ENCODE results near the gene EIF2AK2.

The EIF2AK2 gene

GRCh38 chr2:37119157-37119556 is 37.6 kb downstream of the EIF2AK2 start:
- Mint-ChIP-seq H3K4me1 (no peaks in the 10 kb centered on the region), H3K27ac (no peak overlapping the region), H3K36me3 (ENCODE audit: low read depth) (peaks cover 70% of the 10 kb centered on the region), H3K9me3 (no peaks in the 10 kb centered on the region), H3K4me3 (no peak overlapping the region), H3K27me3 (ENCODE audit: low read depth, poor library complexity) (no peaks in the 10 kb centered on the region)
- TF ChIP-seq, protein P1, sequence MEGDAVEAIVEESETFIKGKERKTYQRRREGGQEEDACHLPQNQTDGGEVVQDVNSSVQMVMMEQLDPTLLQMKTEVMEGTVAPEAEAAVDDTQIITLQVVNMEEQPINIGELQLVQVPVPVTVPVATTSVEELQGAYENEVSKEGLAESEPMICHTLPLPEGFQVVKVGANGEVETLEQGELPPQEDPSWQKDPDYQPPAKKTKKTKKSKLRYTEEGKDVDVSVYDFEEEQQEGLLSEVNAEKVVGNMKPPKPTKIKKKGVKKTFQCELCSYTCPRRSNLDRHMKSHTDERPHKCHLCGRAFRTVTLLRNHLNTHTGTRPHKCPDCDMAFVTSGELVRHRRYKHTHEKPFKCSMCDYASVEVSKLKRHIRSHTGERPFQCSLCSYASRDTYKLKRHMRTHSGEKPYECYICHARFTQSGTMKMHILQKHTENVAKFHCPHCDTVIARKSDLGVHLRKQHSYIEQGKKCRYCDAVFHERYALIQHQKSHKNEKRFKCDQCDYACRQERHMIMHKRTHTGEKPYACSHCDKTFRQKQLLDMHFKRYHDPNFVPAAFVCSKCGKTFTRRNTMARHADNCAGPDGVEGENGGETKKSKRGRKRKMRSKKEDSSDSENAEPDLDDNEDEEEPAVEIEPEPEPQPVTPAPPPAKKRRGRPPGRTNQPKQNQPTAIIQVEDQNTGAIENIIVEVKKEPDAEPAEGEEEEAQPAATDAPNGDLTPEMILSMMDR (IDR thresholded peaks at IDR 0.05): no peak
- no peak for DNase-seq

DNA sequence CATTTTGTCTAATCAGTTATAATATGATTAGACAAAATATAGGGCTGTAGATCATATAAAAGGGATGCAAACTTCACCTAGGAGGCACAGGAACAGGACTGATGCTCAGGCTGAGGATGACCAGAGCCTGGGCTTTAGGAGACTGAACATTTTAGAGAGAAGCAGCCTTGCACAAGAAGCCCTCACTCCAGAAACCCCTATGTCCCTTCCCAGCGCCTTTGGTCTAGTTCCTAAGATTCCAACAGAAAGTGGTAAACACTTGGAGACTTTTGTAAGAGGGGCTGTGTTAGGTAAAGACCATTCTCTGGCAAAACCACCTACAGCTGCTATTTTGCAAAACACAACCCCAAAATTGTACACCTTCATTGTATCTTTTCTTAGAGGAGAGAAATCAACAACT is 39.2 kb downstream of the EIF2AK2 start:
- Mint-ChIP-seq H3K36me3 (ENCODE audit: low read depth) (peaks cover 65% of the 10 kb centered on the region), H3K4me3 (no peak overlapping the region), H3K4me1 (no peaks in the 10 kb centered on the region), H3K27me3 (ENCODE audit: low read depth, poor library complexity) (no peaks in the 10 kb centered on the region), H3K27ac (no peak overlapping the region), H3K9me3 (no peaks in the 10 kb centered on the region)
- DNase-seq: no peak
- TF ChIP-seq, protein P1 (IDR thresholded peaks at IDR 0.05): no peak

DNA sequence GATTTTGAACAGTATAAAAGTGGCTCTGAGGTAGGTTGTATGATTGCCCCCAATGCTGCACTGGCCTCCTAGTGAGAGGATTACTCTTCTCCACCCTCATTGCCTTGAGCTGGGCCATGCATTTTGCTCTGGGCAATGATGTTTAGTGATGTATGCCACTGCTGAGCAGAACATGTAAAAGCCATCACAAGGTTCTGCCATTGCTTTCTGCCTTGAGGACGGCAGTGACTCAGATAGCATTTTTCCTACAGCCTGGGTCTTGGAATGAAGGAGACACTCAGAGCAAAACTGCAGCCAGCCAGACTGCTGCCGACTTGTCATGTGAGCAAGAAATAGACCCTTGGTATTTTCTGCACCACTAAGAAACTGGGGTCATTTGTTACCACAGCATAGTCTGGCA is 44.8 kb downstream of the EIF2AK2 start:
- no peak overlapping the region for H3K27ac Mint-ChIP-seq
- H3K9me3 Mint-ChIP-seq: no peaks in the 10 kb centered on the region
- TF ChIP-seq, protein P1 (IDR thresholded peaks at IDR 0.05): no peak
- H3K36me3 Mint-ChIP-seq (ENCODE audit: low read depth): peaks cover 61% of the 10 kb centered on the region
- H3K4me1 Mint-ChIP-seq: no peaks in the 10 kb centered on the region
- DNase-seq: no peak
- no peak overlapping the region for H3K4me3 Mint-ChIP-seq
- no peaks in the 10 kb centered on the region for H3K27me3 Mint-ChIP-seq (ENCODE audit: low read depth, poor library complexity)

- H3K36me3 Mint-ChIP-seq (ENCODE audit: low read depth): peaks cover 65% of the 10 kb centered on the region
- no peaks in the 10 kb centered on the region for H3K9me3 Mint-ChIP-seq
- no peak for DNase-seq
- TF ChIP-seq, protein P1 (IDR thresholded peaks at IDR 0.05): no peak
- no peak overlapping the region for H3K27ac Mint-ChIP-seq
- no peaks in the 10 kb centered on the region for H3K27me3 Mint-ChIP-seq (ENCODE audit: low read depth, poor library complexity)
- H3K4me1 Mint-ChIP-seq: peaks cover 6% of the 10 kb centered on the region
- no peak overlapping the region for H3K4me3 Mint-ChIP-seq
These were observed 46.2 kb downstream of the EIF2AK2 start for GRCh38 chr2:37110306-37111212.

GRCh38 chr2:37109523-37109922 is 47.3 kb downstream of the EIF2AK2 start:
- Mint-ChIP-seq H3K4me1 (peaks cover 16% of the 10 kb centered on the region), H3K4me3 (no peak overlapping the region), H3K36me3 (ENCODE audit: low read depth) (peaks cover 63% of the 10 kb centered on the region), H3K27ac (peak overlapping the region; percentile 51), H3K9me3 (no peaks in the 10 kb centered on the region), H3K27me3 (ENCODE audit: low read depth, poor library complexity) (no peaks in the 10 kb centered on the region)
- no peak for DNase-seq
- TF ChIP-seq, protein P1 (IDR thresholded peaks at IDR 0.05): no peak

DNA sequence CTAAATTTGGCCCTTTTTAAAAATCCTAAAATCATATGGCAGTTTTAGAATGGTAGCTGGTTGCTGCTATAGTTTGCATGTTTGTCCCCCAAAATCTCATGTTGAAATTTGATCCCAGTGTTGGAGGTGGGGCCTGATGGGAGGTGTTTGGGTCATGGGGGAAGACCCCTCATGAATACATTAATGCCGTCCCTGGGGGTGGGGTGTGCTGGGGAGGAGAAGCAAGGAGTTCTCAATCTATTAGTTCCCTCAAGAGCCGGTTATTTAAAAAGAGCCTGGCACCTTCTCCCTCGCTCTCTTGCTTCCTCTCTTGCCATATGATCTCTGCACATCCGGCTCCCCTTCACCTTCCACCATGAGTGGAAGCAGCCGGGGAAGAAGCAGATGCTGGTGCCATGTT is 51.6 kb downstream of the EIF2AK2 start:
- TF ChIP-seq, protein P1 (IDR thresholded peaks at IDR 0.05): no peak
- H3K27me3 Mint-ChIP-seq (ENCODE audit: low read depth, poor library complexity): no peaks in the 10 kb centered on the region
- peaks cover 45% of the 10 kb centered on the region for H3K36me3 Mint-ChIP-seq (ENCODE audit: low read depth)
- no peak overlapping the region for H3K27ac Mint-ChIP-seq
- DNase-seq: no peak
- peaks cover 19% of the 10 kb centered on the region for H3K4me1 Mint-ChIP-seq
- no peak overlapping the region for H3K4me3 Mint-ChIP-seq
- no peaks in the 10 kb centered on the region for H3K9me3 Mint-ChIP-seq

Measured in nephron progenitor cell (in vitro differentiated cells).